RWPE1 (cell line): ENCODE measurements around the gene ZNF804B.
"Not testable (repeated sequence)": the region's sequence is repeated elsewhere in the genome, so short reads cannot be mapped to it uniquely, and the experiment has no call there.

Experiments used
- CTCF ChIA-PET: fragments of 350-600 bp; sonication (Branson Sonifier 250); formaldehyde crosslinking; extraction: SDS; loops from one replicate; lab custom pipeline; 2021; lab: Yijun Ruan, JAX
- POLR2A ChIA-PET: fragments of 400-600 bp; formaldehyde crosslinking; extraction: SDS; loops from one replicate; lab custom pipeline; 2020; ENCODE audit warnings: antibody characterized with exemption; ENCODE audit not compliant: low non-redundant PET; lab: Yijun Ruan, JAX
- DNase-seq: peaks from one replicate; pipeline ENCODE4 v3.0.0; 2012; ENCODE audit warnings: low spot score
- H3K27ac ChIP-seq: fragments of 450-650 bp; 2 replicates; pipeline ENCODE4 v1.5.1; 2017
- TF ChIP-seq, protein P1 (sequence below): fragments of 450-650 bp; conservative IDR thresholded peaks from 2 replicates; pipeline ENCODE4 v1.5.1; 2017; ENCODE audit warnings: low read depth, mild to moderate bottlenecking

Gene ZNF804B

DNA sequence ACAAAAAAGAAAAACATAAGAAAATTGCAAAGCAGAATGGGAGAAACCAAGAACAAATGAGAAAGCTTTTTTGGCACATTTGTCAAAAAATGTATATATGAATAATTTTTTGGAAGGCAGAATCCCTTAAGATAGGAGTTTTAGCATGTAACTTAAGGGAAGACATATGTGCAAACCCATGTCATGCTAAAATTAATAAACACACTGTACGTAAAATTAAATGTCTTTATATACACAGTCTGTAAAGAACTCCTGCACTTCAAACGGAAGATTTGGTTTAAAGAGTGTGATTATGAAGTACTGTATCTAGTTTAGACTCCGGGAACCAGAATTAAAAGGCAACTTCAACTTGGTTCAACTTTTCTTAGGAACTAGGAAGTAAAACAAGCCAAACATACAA is 405.9 kb downstream of the ZNF804B start:
- TF ChIP-seq, protein P1, sequence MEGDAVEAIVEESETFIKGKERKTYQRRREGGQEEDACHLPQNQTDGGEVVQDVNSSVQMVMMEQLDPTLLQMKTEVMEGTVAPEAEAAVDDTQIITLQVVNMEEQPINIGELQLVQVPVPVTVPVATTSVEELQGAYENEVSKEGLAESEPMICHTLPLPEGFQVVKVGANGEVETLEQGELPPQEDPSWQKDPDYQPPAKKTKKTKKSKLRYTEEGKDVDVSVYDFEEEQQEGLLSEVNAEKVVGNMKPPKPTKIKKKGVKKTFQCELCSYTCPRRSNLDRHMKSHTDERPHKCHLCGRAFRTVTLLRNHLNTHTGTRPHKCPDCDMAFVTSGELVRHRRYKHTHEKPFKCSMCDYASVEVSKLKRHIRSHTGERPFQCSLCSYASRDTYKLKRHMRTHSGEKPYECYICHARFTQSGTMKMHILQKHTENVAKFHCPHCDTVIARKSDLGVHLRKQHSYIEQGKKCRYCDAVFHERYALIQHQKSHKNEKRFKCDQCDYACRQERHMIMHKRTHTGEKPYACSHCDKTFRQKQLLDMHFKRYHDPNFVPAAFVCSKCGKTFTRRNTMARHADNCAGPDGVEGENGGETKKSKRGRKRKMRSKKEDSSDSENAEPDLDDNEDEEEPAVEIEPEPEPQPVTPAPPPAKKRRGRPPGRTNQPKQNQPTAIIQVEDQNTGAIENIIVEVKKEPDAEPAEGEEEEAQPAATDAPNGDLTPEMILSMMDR: no peak
- CTCF ChIA-PET: no interaction called here
- no peak for DNase-seq
- no peak overlapping the region for H3K27ac ChIP-seq
- POLR2A ChIA-PET: no interaction called here

DNA sequence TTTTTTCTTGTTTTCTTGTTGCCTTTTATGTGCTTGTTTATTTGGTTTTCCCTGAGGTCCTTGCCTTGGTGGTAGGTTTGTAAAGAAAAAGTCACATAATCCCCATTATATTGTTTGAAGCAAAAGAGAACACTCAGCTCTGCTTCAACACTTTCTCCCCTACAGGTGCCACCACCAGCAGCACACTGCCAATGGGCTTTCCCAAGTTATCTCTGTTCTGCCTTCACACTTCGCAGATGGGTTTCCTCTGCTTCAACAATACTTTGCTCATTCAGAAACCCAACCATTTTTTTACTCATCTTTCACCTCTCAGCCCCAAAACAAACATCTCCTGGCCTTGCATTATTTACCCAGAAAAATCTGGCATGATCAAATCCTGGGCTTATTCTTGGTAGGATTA is 411.1 kb downstream of the ZNF804B start:
- POLR2A ChIA-PET: interaction anchor here (0.6 kb wide), 1 partner anchor 1074 kb away, joined by 3 read pairs; no protein-coding TSS in a partner anchor
- CTCF ChIA-PET: no interaction called here
- DNase-seq: no peak
- H3K27ac ChIP-seq: no peak overlapping the region
- TF ChIP-seq, protein P1: no peak

DNA sequence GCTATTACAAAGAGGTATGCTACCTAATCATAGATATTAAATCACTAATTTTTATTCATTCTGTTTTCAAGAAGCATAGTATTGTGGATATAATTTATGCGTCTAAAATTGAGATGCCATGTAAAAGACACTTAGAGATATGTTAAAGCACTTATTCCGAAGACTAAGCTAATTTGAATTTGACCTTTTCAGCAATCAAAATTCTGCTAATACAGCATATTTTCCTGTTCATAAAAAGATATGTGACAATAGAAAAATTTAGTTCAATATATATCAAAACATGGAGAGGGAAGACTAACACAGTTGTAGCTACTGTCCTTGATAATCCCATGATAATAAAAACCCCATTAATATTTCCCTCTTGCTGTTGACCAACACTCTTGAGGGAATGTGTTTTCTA is 422.6 kb downstream of the ZNF804B start:
- POLR2A ChIA-PET: no interaction called here

DNA sequence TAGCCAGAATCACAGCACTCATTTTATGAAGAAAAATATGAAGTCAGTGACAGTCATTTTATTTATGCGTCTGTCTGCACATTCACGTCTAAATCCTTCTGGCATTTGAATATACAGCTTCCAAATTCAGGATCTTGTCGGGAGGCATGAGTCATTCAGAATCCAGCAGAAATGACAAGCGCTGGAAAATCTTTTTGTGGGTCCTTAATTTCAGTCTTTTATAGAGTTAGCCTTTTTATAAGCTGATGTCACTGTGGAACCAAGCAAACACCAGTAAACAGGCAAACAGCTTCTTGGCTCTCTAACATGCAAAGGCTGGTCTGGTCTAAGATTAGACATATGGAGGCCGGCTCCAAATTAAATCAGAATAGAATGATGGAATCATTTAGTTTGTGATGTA is 424.2 kb downstream of the ZNF804B start:
- POLR2A ChIA-PET: no interaction called here
- DNase-seq: no peak
- TF ChIP-seq, protein P1: no peak
- H3K27ac ChIP-seq: no peak overlapping the region
- CTCF ChIA-PET: no interaction called here

More for the DNA sequence above, 422.6 kb downstream of the ZNF804B start:
- CTCF ChIA-PET: no interaction called here
- H3K27ac ChIP-seq: no peak overlapping the region
- DNase-seq: no peak
- TF ChIP-seq, protein P1: no peak

DNA sequence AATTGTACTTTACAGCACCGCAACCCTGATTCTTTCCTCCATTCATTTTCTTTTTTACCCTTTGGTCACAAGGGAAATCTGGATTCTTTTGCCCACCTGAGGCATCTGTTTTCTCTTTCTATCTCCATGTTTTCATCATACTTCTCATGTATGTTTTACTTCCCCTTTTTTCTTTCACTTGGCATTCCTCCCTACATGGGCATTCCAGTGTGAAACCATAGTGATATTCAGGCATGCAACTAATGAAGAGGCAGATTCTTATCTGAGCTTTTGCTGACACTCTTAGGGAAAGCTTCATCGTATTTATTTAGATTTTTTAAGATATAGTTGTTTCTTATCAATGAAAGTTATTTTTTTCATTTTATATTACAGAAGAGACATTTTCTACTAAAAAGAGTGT is 441.3 kb downstream of the ZNF804B start:
- TF ChIP-seq, protein P1: no peak
- POLR2A ChIA-PET: no interaction called here
- CTCF ChIA-PET: no interaction called here
- DNase-seq: no peak
- H3K27ac ChIP-seq: no peak overlapping the region

DNA sequence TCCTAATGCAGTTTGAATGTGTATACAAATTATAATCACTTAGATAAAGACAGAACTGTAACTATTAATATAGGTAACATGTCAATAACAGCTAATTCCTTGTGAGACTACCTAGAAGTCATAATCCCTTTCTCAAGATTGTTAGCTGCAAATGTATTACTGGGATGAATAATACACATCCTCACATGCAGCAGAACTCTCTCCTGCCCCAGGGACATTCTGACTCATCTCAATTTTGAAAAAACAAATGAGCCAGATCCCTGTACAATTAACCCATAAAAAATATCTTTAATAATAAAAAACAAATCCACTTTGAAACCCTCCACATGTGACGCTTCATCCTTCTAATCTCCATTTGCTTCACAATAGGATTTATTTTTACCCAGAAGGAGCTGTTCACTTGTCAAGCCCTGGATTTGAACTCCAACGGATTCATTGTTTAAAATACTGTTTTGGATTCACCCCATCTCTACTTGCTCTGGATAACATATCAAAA is 464.4 kb downstream of the ZNF804B start:
- TF ChIP-seq, protein P1: no peak
- no peak overlapping the region for H3K27ac ChIP-seq
- no peak for DNase-seq
- ChIA-PET CTCF (interaction anchor here (0.7 kb wide), 1 partner anchor 307 kb away, joined by 3 read pairs; no protein-coding TSS in a partner anchor), POLR2A (no interaction called here)

DNA sequence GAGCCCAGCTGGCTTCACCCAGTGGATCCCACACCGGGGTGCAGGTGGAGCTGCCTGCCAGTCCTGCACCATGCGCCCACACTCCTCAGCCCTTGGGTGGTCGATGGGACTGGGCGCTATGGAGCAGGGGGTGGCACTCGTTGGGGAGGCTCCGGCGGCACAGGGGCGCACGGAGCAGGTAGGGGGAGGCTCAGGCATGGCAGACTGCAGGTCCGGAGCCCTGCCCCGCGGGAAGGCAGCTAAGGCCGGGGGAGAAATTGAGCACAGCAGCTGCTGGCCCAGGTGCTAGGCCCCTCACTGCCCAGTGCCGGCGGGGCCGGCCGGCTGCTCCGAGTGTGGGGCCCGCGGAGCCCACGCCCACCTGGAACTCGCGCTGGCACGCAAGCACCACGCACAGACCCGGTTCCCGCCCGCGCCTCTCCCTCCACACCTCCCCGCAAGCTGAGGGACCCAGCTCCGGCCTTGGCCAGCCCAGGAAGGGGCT is 469.2 kb downstream of the ZNF804B start:
- H3K27ac ChIP-seq, DNase-seq, POLR2A ChIA-PET, CTCF ChIA-PET: not testable (repeated sequence)
